ENCODE measurements around the gene SMOC2. TPM values are rescaled to one million over a fixed set of nuclear protein-coding genes. Genes with fewer than 3 reads are reported as not detected.

The SMOC2 gene
- total and polyA plus RNA-seq, 2 of the 4 experiments (the other 2 are of a cell fraction), result not detected

GRCh38 chr6:168615837-168616236 lies 174.9 kb downstream of the SMOC2 start:
- no peak overlapping the region for H3K14ac ChIP-seq (replicated peaks; ENCODE audit: low read depth, low read length)
- no peak overlapping the region for H3K4me2 ChIP-seq (ENCODE audit: low read depth, low read length)
- no peaks in the 10 kb centered on the region for H3K9me1 ChIP-seq (ENCODE audit: insufficient read depth, low read length)
- ATAC-seq (ENCODE audit: low read depth) (no peak), DNase-seq (no peak)
- intact Hi-C loops (cut with micrococcal nuclease) (no loop called here), in situ Hi-C loops (cut with MboI; ENCODE audit: low sequenced_read_pairs) (no loop called here), dilution Hi-C loops (cut with HindIII; ENCODE audit: low sequenced_read_pairs, unreplicated experiment) (no loop called here)
- BruUV-seq (replicated peaks), result no TSS peak
- no peaks in the 10 kb centered on the region for H3K36me3 ChIP-seq (ENCODE audit: control insufficient read depth, insufficient read depth, low read length)
- no peak overlapping the region for H3K27ac ChIP-seq (ENCODE audit: insufficient read depth, low read length)
- no peak overlapping the region for H2BK120ac ChIP-seq (ENCODE audit: low read depth, low read length)
- no peak overlapping the region for H2BK20ac ChIP-seq (ENCODE audit: low read depth, low read length)
- ChIA-PET POLR2A (ENCODE audit: unreplicated experiment) (no interaction called here), CTCF (no interaction called here)
- H2BK5ac ChIP-seq (ENCODE audit: low read depth, low read length, poor library complexity, severe bottlenecking), result no peak overlapping the region
- H4K5ac ChIP-seq (ENCODE audit: low read depth, low read length), result no peak overlapping the region
- H3K4me3 ChIP-seq (ENCODE audit: insufficient read depth, low read depth, low read length), result no peak overlapping the region
- no peak overlapping the region for H3K23ac ChIP-seq (ENCODE audit: low read depth, low read length)
- no peak overlapping the region for H2BK15ac ChIP-seq (ENCODE audit: low read depth, low read length)
- H4K20me1 ChIP-seq (ENCODE audit: insufficient read depth, low read length), result no peaks in the 10 kb centered on the region
- no peak overlapping the region for H3K56ac ChIP-seq (ENCODE audit: extremely low read depth, insufficient read depth, low read length)
- H4K91ac ChIP-seq (ENCODE audit: insufficient read depth, low read depth, low read length), result no peak overlapping the region
- H2AFZ ChIP-seq (replicated peaks; ENCODE audit: low read length, poor library complexity), result no peak overlapping the region
- no peak for TF ChIP-seq USF2 (IDR thresholded peaks at IDR 0.05; ENCODE audit: low read depth, low read length)
- no peak for TF ChIP-seq CTCF (conservative IDR thresholded peaks at IDR 0.05; ENCODE audit: low read depth, low read length)
- no peak for TF ChIP-seq RFX5 (IDR thresholded peaks at IDR 0.05; ENCODE audit: low read depth, low read length)
- no peak for TF ChIP-seq BHLHE40 (IDR thresholded peaks at IDR 0.05; ENCODE audit: low read depth, low read length)
- no peak for TF ChIP-seq SMC3 (IDR thresholded peaks at IDR 0.05; ENCODE audit: low read depth, low read length)
- TF ChIP-seq POLR2A (IDR thresholded peaks at IDR 0.05; ENCODE audit: low read depth, low read length), result no peak
- no peak for TF ChIP-seq RCOR1 (IDR thresholded peaks at IDR 0.05; ENCODE audit: insufficient replicate concordance, low read length)
- no peak for TF ChIP-seq RAD21 (IDR thresholded peaks at IDR 0.05; ENCODE audit: low read length)
- no peak for TF ChIP-seq ELK1 (IDR thresholded peaks at IDR 0.05; ENCODE audit: borderline replicate concordance, low read depth, low read length)
- TF ChIP-seq MAZ (IDR thresholded peaks at IDR 0.05; ENCODE audit: borderline replicate concordance, low read depth, low read length), result no peak
- TF ChIP-seq MXI1 (IDR thresholded peaks at IDR 0.05; ENCODE audit: borderline replicate concordance, low read depth, low read length), result no peak
- no peak for TF ChIP-seq NFE2L2 (IDR thresholded peaks at IDR 0.05; ENCODE audit: low read depth, low read length)
- TF ChIP-seq CHD1 (IDR thresholded peaks at IDR 0.05; ENCODE audit: low read depth, low read length), result no peak
- peaks cover 48% of the 10 kb centered on the region for H3K9me3 ChIP-seq (ENCODE audit: control insufficient read depth, insufficient read depth, low read length)
- H4K8ac ChIP-seq (ENCODE audit: low read depth in 2 of 2, low read length in 2 of 2), result no peak overlapping the region
- no peak overlapping the region for H2AK5ac ChIP-seq (ENCODE audit: low read depth, low read length)
- H3K9ac ChIP-seq (ENCODE audit: low read depth, low read length), result no peak overlapping the region
- no peak overlapping the region for H3K4ac ChIP-seq (ENCODE audit: low read depth, low read length)
- H2AK9ac ChIP-seq (replicated peaks; ENCODE audit: low read depth, low read length, poor library complexity), result no peak overlapping the region
- H3K79me1 ChIP-seq (ENCODE audit: low read depth in 1 of 2, low read length in 2 of 2), result no peaks in the 10 kb centered on the region
- H3K18ac ChIP-seq (ENCODE audit: low read depth, low read length), result no peak overlapping the region
- H3K27me3 ChIP-seq (ENCODE audit: control insufficient read depth, insufficient read depth, low read length), result no peaks in the 10 kb centered on the region
- WGBS, 2 experiments (ENCODE audit: extremely low coverage in 2 of 2, insufficient read length in 1 of 2), result no CpG with 5 or more reads among the region's 6 CpGs
- no peaks in the 10 kb centered on the region for H3K4me1 ChIP-seq (ENCODE audit: control insufficient read depth, insufficient read depth, low read length)

Measured in IMR-90 (cell line).